Fibroblast of villous mesenchyme (primary cell): ENCODE results near the gene HPS1. TPM values are rescaled to one million over a fixed set of nuclear protein-coding genes. Genes with fewer than 3 reads are reported as not detected.

Experiments
- DNase-seq: peaks from one replicate; pipeline ENCODE4 v3.0.0-alpha.2; 2010; ENCODE audit warnings: low read depth
- H3K4me3 ChIP-seq: 2 replicates; pipeline ENCODE4 v1.5.1; 2011; ENCODE audit warnings: low read depth, mild to moderate bottlenecking, low read length
- CTCF ChIP-seq: IDR thresholded peaks from 2 replicates; pipeline ENCODE4 v1.5.1; 2012; ENCODE audit warnings: low read depth, mild to moderate bottlenecking, low read length; ENCODE audit not compliant: insufficient read depth
- total RNA-seq: library from RNA; depleted of rRNA; stranded (reverse); fragments of >200 nt; gene quantifications from 2 replicates; pipeline ENCODE4 v1.2.3, GENCODE V29; 2012

The HPS1 gene
- total RNA-seq, 1 donor, result 43.2 TPM

- H3K4me3 ChIP-seq, result no peak overlapping the region
- TF ChIP-seq CTCF, result no peak
- DNase-seq, result no peak
These were observed 13.4 kb downstream of the HPS1 start for GRCh38 chr10:98433371-98433770.

GRCh38 chr10:98432330-98432729 lies 14.4 kb downstream of the HPS1 start:
- no peak for TF ChIP-seq CTCF
- DNase-seq, result no peak
- no peak overlapping the region for H3K4me3 ChIP-seq

GRCh38 chr10:98431016-98431415 lies 15.7 kb downstream of the HPS1 start:
- no peak for TF ChIP-seq CTCF
- H3K4me3 ChIP-seq, result no peak overlapping the region
- DNase-seq, result no peak

GRCh38 chr10:98430427-98430826 lies 16.3 kb downstream of the HPS1 start:
- no peak for TF ChIP-seq CTCF
- no peak overlapping the region for H3K4me3 ChIP-seq
- DNase-seq, result no peak

- DNase-seq, result no peak
- H3K4me3 ChIP-seq, result no peak overlapping the region
- no peak for TF ChIP-seq CTCF
These were observed 17.2 kb downstream of the HPS1 start for GRCh38 chr10:98429320-98430072.

- DNase-seq, result no peak
- TF ChIP-seq CTCF, result no peak
- no peak overlapping the region for H3K4me3 ChIP-seq
These were observed 19.7 kb downstream of the HPS1 start for GRCh38 chr10:98427011-98427515.
